Chondrocyte (in vitro differentiated cells): ENCODE measurements around the gene LRRC66. TPM values are rescaled to one million over a fixed set of nuclear protein-coding genes. Genes with fewer than 3 reads are reported as not detected.
A peak's percentile ranks its signal among the peaks of the same experiment; 100 is the strongest.

ENCODE experiments used
- DNase-seq: peaks from one replicate; pipeline ENCODE4 v3.0.0; 2021; ENCODE audit warnings: mixed read lengths, low spot score
- H3K27ac Mint-ChIP-seq: one replicate; pipeline ENCODE4 v1.8.0; 2021; ENCODE audit warnings: mild to moderate bottlenecking, moderate library complexity, mixed read lengths; ENCODE audit not compliant: unreplicated experiment
- H3K27me3 Mint-ChIP-seq: 2 replicates; pipeline ENCODE4 v1.8.0; 2021; ENCODE audit warnings: low read depth, mixed read lengths
- H3K36me3 Mint-ChIP-seq: 2 replicates; pipeline ENCODE4 v1.8.0; 2021; ENCODE audit warnings: low read depth, mixed read lengths
- H3K4me1 Mint-ChIP-seq: 2 replicates; pipeline ENCODE4 v1.8.0; 2021; ENCODE audit warnings: low read depth, mild to moderate bottlenecking, mixed read lengths
- H3K4me3 Mint-ChIP-seq: one replicate; pipeline ENCODE4 v1.8.0; 2021; ENCODE audit warnings: mild to moderate bottlenecking, moderate library complexity, mixed read lengths; ENCODE audit not compliant: unreplicated experiment
- H3K9me3 Mint-ChIP-seq: 2 replicates; pipeline ENCODE4 v1.8.0; 2021; ENCODE audit warnings: low read depth, mixed read lengths
- CTCF ChIP-seq: fragments of 200-600 bp; sonication (generic); IDR thresholded peaks from 2 replicates; pipeline ENCODE4 v1.5.0; 2021; ENCODE audit warnings: antibody characterized with exemption, mild to moderate bottlenecking, moderate library complexity
- total RNA-seq: library from RNA; stranded (reverse); gene quantifications from 3 replicates; pipeline ENCODE4 v1.2.1, GENCODE V29; 2021

LRRC66 gene
- total RNA-seq, 1 donor from 2014 or later = 0.57 TPM

GRCh38 chr4:52054254-52054653, 34.1 kb upstream of the LRRC66 start:
- Mint-ChIP-seq H3K4me1 (peaks cover 26% of the 10 kb centered on the region), H3K4me3 (no peak overlapping the region), H3K27me3 (peaks cover under 1% of the 10 kb centered on the region), H3K9me3 (no peaks in the 10 kb centered on the region), H3K36me3 (peaks cover 4% of the 10 kb centered on the region), H3K27ac (no peak overlapping the region)
- DNase-seq = no peak
- TF ChIP-seq CTCF = no peak

DNA sequence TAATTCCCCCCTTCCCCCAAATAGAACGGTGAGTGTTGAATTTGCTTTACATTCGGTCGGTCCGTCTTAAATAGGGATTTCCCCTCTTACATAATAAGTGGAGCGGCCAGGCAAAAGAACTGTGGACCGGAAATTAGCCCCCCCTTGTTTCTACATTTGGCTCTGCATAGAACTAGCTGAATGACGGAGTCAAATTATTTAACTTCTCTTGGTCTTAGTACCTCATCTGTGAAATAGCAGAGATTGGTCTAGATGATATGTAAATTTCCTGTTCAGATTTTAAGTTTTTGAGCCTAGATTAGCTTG, 32.3 kb upstream of the LRRC66 start:
- H3K36me3 Mint-ChIP-seq = peaks cover 4% of the 10 kb centered on the region
- no peaks in the 10 kb centered on the region for H3K9me3 Mint-ChIP-seq
- no peak for TF ChIP-seq CTCF
- peak overlapping the region; percentile 92 for H3K27ac Mint-ChIP-seq
- peaks cover 24% of the 10 kb centered on the region for H3K4me1 Mint-ChIP-seq
- H3K27me3 Mint-ChIP-seq = peaks cover 7% of the 10 kb centered on the region
- H3K4me3 Mint-ChIP-seq = peak overlapping the region; percentile 86
- no peak for DNase-seq

GRCh38 chr4:52051615-52052474, 31.7 kb upstream of the LRRC66 start:
- peak overlapping the region; percentile 92 for H3K27ac Mint-ChIP-seq
- H3K4me1 Mint-ChIP-seq = peaks cover 24% of the 10 kb centered on the region
- peaks cover 4% of the 10 kb centered on the region for H3K36me3 Mint-ChIP-seq
- H3K9me3 Mint-ChIP-seq = no peaks in the 10 kb centered on the region
- H3K4me3 Mint-ChIP-seq = peak overlapping the region; percentile 86
- peaks cover 7% of the 10 kb centered on the region for H3K27me3 Mint-ChIP-seq
- peak; percentile 94 for DNase-seq
- no peak for TF ChIP-seq CTCF

GRCh38 chr4:52051213-52051614, 31.1 kb upstream of the LRRC66 start, which contains the start of gene SPATA18:
Gene SPATA18, plus strand, starts transcription at chr4:52051304. Its CDS starts 401 bp downstream, at chr4:52051705.
- Mint-ChIP-seq H3K27ac (peak within 1 kb of the TSS; percentile 92), H3K27me3 (peaks cover 7% of the 10 kb centered on the region), H3K36me3 (peaks cover 4% of the 10 kb centered on the region), H3K4me1 (peaks cover 24% of the 10 kb centered on the region), H3K4me3 (peak within 1 kb of the TSS; percentile 86), H3K9me3 (no peaks in the 10 kb centered on the region)
- no peak for DNase-seq
- TF ChIP-seq CTCF = no peak

DNA sequence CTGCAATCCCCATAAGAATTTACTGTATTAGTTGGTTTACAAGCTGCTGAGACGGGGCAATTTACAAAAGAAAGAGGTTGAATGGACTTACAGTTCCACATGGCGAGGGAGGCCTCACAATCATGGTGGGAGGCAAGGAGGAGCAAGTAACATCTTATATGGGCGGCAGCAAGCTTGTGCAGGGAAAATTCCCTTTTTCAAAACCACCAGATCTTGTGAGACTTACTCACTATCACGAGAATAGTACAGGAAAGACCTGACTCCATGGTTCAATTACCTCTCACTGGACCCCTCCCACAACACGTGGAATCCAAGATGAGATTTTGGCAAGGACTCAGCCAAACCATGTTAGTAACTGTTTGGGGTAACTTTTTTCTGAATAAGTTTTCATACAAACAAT, 29.1 kb upstream of the LRRC66 start:
- Mint-ChIP-seq H3K4me1 (peaks cover 24% of the 10 kb centered on the region), H3K4me3 (no peak overlapping the region), H3K27me3 (peaks cover 7% of the 10 kb centered on the region), H3K27ac (no peak overlapping the region), H3K9me3 (no peaks in the 10 kb centered on the region), H3K36me3 (peaks cover 4% of the 10 kb centered on the region)
- DNase-seq = no peak
- TF ChIP-seq CTCF = no peak
